HEK293 (cell line): ENCODE results near the gene ZXDC.

ENCODE experiments used
- KLF7 ChIP-seq: fragments of 450-650 bp; formaldehyde crosslinking; IDR thresholded peaks from 2 replicates; pipeline ENCODE4 v1.5.1; 2016; ENCODE audit warnings: missing biosample characterization, missing genetic modification characterization, borderline replicate concordance
- RBAK ChIP-seq: fragments of 450-650 bp; formaldehyde crosslinking; IDR thresholded peaks from 2 replicates; pipeline ENCODE4 v1.5.1; 2016; ENCODE audit warnings: missing biosample characterization, missing genetic modification characterization
- REST ChIP-seq: fragments of 450-650 bp; formaldehyde crosslinking; IDR thresholded peaks from 2 replicates; pipeline ENCODE4 v1.5.1; 2016; ENCODE audit warnings: missing biosample characterization, missing genetic modification characterization
- YY1 ChIP-seq: fragments of 450-650 bp; formaldehyde crosslinking; IDR thresholded peaks from 2 replicates; pipeline ENCODE4 v1.5.1; 2018; ENCODE audit warnings: missing biosample characterization, missing genetic modification characterization
- ZBTB20 ChIP-seq: fragments of 450-650 bp; formaldehyde crosslinking; IDR thresholded peaks from 2 replicates; pipeline ENCODE4 v1.5.1; 2016; ENCODE audit warnings: missing biosample characterization, missing genetic modification characterization
- ZFP41 ChIP-seq: fragments of 450-650 bp; formaldehyde crosslinking; IDR thresholded peaks from 2 replicates; pipeline ENCODE4 v1.5.1; 2016; ENCODE audit warnings: missing biosample characterization, missing genetic modification characterization, borderline replicate concordance
- ZNF394 ChIP-seq: fragments of 450-650 bp; formaldehyde crosslinking; IDR thresholded peaks from 2 replicates; pipeline ENCODE4 v1.5.1; 2016; ENCODE audit warnings: missing biosample characterization, missing genetic modification characterization, mild to moderate bottlenecking, moderate library complexity, borderline replicate concordance

GRCh38 chr3:126501054-126501453 lies 25.4 kb upstream of the ZXDC start:
- TF ChIP-seq RBAK (no peak), REST (tag by site-specific recombination) (no peak), ZBTB20 (no peak), YY1 (no peak), ZFP41 (tag by site-specific recombination) (no peak), KLF7 (tag by site-specific recombination) (no peak), ZNF394 (tag by site-specific recombination) (no peak)
